ENCODE data around the gene GNPTG.

- TF ChIP-seq CTCF (IDR thresholded peaks at IDR 0.05) (no peak), POLR2A (IDR thresholded peaks at IDR 0.05) (no peak), POLR2AphosphoS5 (IDR thresholded peaks at IDR 0.05) (no peak)
Measured at GRCh38 chr16:1375741-1376410, 24.1 kb downstream of the GNPTG start.

All from transverse colon (tissue), 4 donors.